CD8-positive, alpha-beta memory T cell (primary cell): Measurements from ENCODE around the gene VCL. TPM values are rescaled to one million over a fixed set of nuclear protein-coding genes. Genes with fewer than 3 reads are reported as not detected.

Source experiments
- CTCF ChIA-PET: fragments of 350-600 bp; sonication (Branson Sonifier 250); formaldehyde crosslinking; loops from one replicate; lab custom pipeline; 2021; ENCODE audit warnings: antibody characterized with exemption; lab: Charles Lee
- POLR2A ChIA-PET: fragments of 350-600 bp; sonication (Branson Sonifier 250); formaldehyde crosslinking; loops from one replicate; lab custom pipeline; 2021; ENCODE audit warnings: antibody characterized with exemption; lab: Charles Lee
- DNase-seq, 5 donors: peaks; one replicate each; pipeline versions ENCODE4 v3.0.0 to v3.0.0-alpha.2; 2020 to 2022; ENCODE audit warnings: mixed read lengths in 1 of 5
- H3K27ac ChIP-seq: one replicate; pipeline ENCODE4 v1.7.0; 2013; ENCODE audit warnings: low read depth, mild to moderate bottlenecking, low read length, moderate library complexity
- H3K27me3 ChIP-seq: 2 replicates; pipeline ENCODE4 v1.7.0; 2013; ENCODE audit warnings: low read length, mild to moderate bottlenecking; ENCODE audit not compliant: insufficient read depth, poor library complexity, severe bottlenecking
- H3K36me3 ChIP-seq: 2 replicates; pipeline ENCODE4 v1.7.0; 2013; ENCODE audit warnings: mild to moderate bottlenecking, low read length, moderate library complexity; ENCODE audit not compliant: insufficient read depth
- H3K4me1 ChIP-seq: 2 replicates; pipeline ENCODE4 v1.7.0; 2013; ENCODE audit warnings: mild to moderate bottlenecking, low read length, moderate library complexity; ENCODE audit not compliant: insufficient read depth
- H3K4me3 ChIP-seq: 2 replicates; pipeline ENCODE4 v1.7.0; 2013; ENCODE audit warnings: mild to moderate bottlenecking, low read length
- H3K9me3 ChIP-seq: 2 replicates; pipeline ENCODE4 v1.7.0; 2013; ENCODE audit warnings: mild to moderate bottlenecking, low read length
- H3K27ac Mint-ChIP-seq, 8 donors: one replicate each; pipeline ENCODE4 v1.8.0; 2020 to 2021; ENCODE audit warnings: mixed read lengths in 8 of 8, mild to moderate bottlenecking in 6 of 8, inconsistent platforms in 3 of 8, moderate library complexity in 3 of 8
- H3K27me3 Mint-ChIP-seq, 2 donors: one replicate each; pipeline ENCODE4 v1.8.0; 2020 to 2021; ENCODE audit warnings: mixed read lengths in 2 of 2, mild to moderate bottlenecking in 1 of 2, moderate library complexity in 1 of 2
- H3K36me3 Mint-ChIP-seq, 3 donors: one replicate each; pipeline ENCODE4 v1.8.0; 2020 to 2021; ENCODE audit warnings: mixed read lengths in 3 of 3, inconsistent platforms in 1 of 3, mild to moderate bottlenecking in 1 of 3
- H3K4me1 Mint-ChIP-seq, 3 donors: one replicate each; pipeline ENCODE4 v1.8.0; 2020 to 2021; ENCODE audit warnings: mixed read lengths in 3 of 3, inconsistent platforms in 1 of 3, mild to moderate bottlenecking in 1 of 3
- H3K4me3 Mint-ChIP-seq, 7 donors: one replicate each; pipeline ENCODE4 v1.8.0; 2020 to 2021; ENCODE audit warnings: mixed read lengths in 7 of 7, mild to moderate bottlenecking in 6 of 7, moderate library complexity in 4 of 7, inconsistent platforms in 2 of 7
- H3K9me3 Mint-ChIP-seq, 5 donors: one replicate each; pipeline ENCODE4 v1.8.0; 2020 to 2022; ENCODE audit warnings: mixed read lengths in 5 of 5, mild to moderate bottlenecking in 3 of 5, moderate library complexity in 2 of 5, inconsistent platforms in 1 of 5
- polyA plus RNA-seq: library from polyadenylated mRNA; unstranded; fragments of 300-500 nt; fragmentation: Illumina TruSeq; gene quantifications from one replicate; pipeline ENCODE4 v1.2.3, GENCODE V29; 2021
- total RNA-seq, 2 experiments: library from RNA; stranded (reverse); gene quantifications; one replicate each; pipeline ENCODE4 v1.2.3, GENCODE V29; 2021

Gene VCL
- total and polyA plus RNA-seq, 3 experiments from 2014 or later: 30.6 to 43.7 (median 31.2) TPM

DNA sequence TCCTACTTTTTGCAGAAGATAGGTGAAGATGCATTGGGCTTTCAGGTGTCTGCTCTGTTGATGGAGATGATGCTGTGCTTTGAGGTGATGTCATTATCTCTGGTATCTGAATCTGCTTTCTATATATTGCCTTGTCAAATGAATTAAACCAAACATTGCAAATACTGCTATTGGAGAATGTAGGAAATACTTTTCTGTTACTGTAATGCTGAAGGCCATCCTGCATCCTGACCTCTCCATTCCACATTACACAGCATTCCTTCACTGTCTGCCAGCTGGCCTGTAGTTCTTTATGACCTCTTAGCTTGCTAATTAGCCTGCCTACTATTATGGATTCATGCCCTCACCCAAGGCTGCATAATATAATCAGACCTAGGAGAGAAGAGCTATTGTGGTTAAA is 73.2 kb downstream of the VCL start:
- H3K4me3 ChIP-seq: no peak overlapping the region
- peaks cover 0 to 3% (median 3%) of the 10 kb centered on the region in 3 donors for H3K4me1 Mint-ChIP-seq
- H3K9me3 Mint-ChIP-seq: no peaks in the 10 kb centered on the region
- DNase-seq: no peak
- H3K36me3 ChIP-seq: peaks cover 9% of the 10 kb centered on the region
- ChIA-PET POLR2A (no interaction called here), CTCF (no interaction called here)
- no peaks in the 10 kb centered on the region for H3K27me3 ChIP-seq
- no peak overlapping the region for H3K27ac Mint-ChIP-seq
- no peak overlapping the region for H3K4me3 Mint-ChIP-seq
- H3K9me3 ChIP-seq: no peaks in the 10 kb centered on the region
- H3K27me3 Mint-ChIP-seq: no peaks in the 10 kb centered on the region
- H3K27ac ChIP-seq: no peak overlapping the region
- no peaks in the 10 kb centered on the region for H3K4me1 ChIP-seq
- H3K36me3 Mint-ChIP-seq: peaks cover 0 to 51% (median 34%) of the 10 kb centered on the region in 3 donors

DNA sequence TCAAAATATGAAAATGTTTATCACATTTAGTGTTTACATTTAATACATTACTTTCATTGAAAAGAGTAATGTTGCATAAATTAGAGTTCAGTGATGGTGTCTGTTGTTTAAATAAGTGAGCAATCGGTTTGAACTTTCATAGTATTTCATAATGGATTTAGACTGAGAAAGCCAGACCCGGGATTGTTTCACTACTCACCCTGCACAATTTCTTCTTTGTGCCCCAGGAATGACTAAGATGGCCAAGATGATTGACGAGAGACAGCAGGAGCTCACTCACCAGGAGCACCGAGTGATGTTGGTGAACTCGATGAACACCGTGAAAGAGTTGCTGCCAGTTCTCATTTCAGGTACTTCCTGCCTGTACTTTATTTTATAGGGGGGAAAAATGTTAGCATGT is 74.6 kb downstream of the VCL start:
- Mint-ChIP-seq H3K36me3 (peaks cover 0 to 50% (median 36%) of the 10 kb centered on the region in 3 donors), H3K4me3 (no peak overlapping the region), H3K4me1 (peaks cover 3 to 10% (median 8%) of the 10 kb centered on the region in 3 donors), H3K27me3 (no peaks in the 10 kb centered on the region), H3K9me3 (no peaks in the 10 kb centered on the region), H3K27ac (no peak overlapping the region)
- Histone ChIP-seq H3K36me3 (peaks cover 9% of the 10 kb centered on the region), H3K9me3 (no peaks in the 10 kb centered on the region), H3K4me1 (no peaks in the 10 kb centered on the region), H3K27ac (no peak overlapping the region), H3K27me3 (no peaks in the 10 kb centered on the region), H3K4me3 (no peak overlapping the region)
- ChIA-PET POLR2A (no interaction called here), CTCF (no interaction called here)
- no peak for DNase-seq

DNA sequence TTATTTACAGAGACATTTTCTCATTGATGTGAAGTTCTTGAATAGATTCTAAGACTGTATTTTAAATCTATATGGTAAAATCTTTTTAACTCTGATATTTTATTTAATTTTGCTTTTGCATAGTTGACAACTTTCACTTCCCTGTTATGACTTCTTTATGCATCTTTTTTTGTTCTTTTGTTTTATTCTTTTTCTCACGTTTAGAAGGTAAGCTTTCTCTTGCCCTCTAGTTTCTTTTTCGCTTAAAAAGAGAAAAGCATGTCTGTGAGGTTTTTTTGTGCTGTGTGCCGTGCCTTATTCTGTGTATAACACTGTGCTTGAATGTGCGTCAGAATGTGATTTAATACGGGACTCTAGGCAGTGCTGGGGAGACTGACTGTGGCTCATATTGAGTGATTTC is 78.0 kb downstream of the VCL start:
- H3K4me3 Mint-ChIP-seq: no peak overlapping the region
- H3K36me3 Mint-ChIP-seq: peaks cover 0 to 43% (median 26%) of the 10 kb centered on the region in 3 donors
- no peak for DNase-seq
- peak overlapping the region in 6 of 8 donors; percentile 10 to 64 (median 36) for H3K27ac Mint-ChIP-seq
- Histone ChIP-seq H3K36me3 (peaks cover 9% of the 10 kb centered on the region), H3K27ac (no peak overlapping the region), H3K9me3 (no peaks in the 10 kb centered on the region), H3K4me3 (no peak overlapping the region), H3K4me1 (peaks cover 12% of the 10 kb centered on the region), H3K27me3 (no peaks in the 10 kb centered on the region)
- POLR2A ChIA-PET: no interaction called here
- H3K9me3 Mint-ChIP-seq: no peaks in the 10 kb centered on the region
- H3K4me1 Mint-ChIP-seq: peaks cover 29 to 41% (median 31%) of the 10 kb centered on the region in 3 donors
- no peaks in the 10 kb centered on the region for H3K27me3 Mint-ChIP-seq
- CTCF ChIA-PET: interaction anchor here (1.0 to 1.4 kb wide), 2 partner anchors 190 to 196 kb away, joined by 3 to 5 read pairs; no protein-coding TSS in a partner anchor

DNA sequence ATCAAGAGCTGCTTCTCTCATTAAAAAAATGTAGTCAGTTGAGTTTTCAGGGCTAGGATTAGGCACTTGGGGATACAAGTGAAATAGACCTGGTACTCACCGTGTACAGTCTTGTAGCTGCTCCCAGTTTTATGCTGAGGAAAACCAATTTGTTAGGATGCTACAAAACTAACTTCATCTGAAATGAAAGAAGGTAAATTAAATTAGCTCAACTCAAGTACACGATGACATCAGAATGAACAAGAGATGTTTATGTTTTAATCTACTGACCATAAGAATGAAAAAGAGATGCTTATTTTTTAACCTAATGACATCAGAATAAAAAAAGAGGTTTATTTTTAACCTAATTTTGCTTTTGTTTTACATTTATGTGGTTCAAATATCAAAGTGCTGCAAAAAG is 79.0 kb downstream of the VCL start:
- H3K9me3 ChIP-seq: no peaks in the 10 kb centered on the region
- peaks cover 12% of the 10 kb centered on the region for H3K4me1 ChIP-seq
- H3K27me3 ChIP-seq: no peaks in the 10 kb centered on the region
- H3K27ac ChIP-seq: no peak overlapping the region
- H3K27me3 Mint-ChIP-seq: no peaks in the 10 kb centered on the region
- ChIA-PET POLR2A (no interaction called here), CTCF (interaction anchor here (0.6 to 1.5 kb wide), 4 partner anchors 10 to 197 kb away, joined by 3 to 5 read pairs (median 3); no protein-coding TSS in a partner anchor)
- no peak for DNase-seq
- H3K27ac Mint-ChIP-seq: no peak overlapping the region
- peaks cover 0 to 38% (median 22%) of the 10 kb centered on the region in 3 donors for H3K36me3 Mint-ChIP-seq
- H3K4me3 ChIP-seq: no peak overlapping the region
- no peaks in the 10 kb centered on the region for H3K9me3 Mint-ChIP-seq
- H3K4me1 Mint-ChIP-seq: peaks cover 33 to 46% (median 36%) of the 10 kb centered on the region in 3 donors
- peaks cover 10% of the 10 kb centered on the region for H3K36me3 ChIP-seq
- no peak overlapping the region for H3K4me3 Mint-ChIP-seq

DNA sequence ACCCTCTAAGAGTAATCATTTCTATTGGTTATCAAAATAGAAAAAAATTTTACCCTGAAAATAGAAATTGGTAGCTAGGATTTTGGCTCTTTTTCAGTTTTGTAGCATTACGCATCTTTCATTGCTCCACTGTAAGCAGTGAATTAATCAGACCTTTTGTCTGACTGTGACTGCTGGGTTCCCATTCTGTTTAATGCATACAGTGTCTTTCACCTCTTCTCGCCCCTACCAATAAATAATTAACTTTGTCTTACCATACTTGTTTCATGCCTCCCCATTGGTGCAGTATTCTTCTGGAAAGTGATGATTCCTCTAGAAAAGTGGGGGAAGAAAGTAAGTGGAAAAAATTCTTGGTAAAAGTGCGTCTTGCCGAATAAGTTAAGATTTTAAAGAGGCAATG is 79.5 kb downstream of the VCL start:
- peaks cover 15% of the 10 kb centered on the region for H3K36me3 ChIP-seq
- H3K27ac ChIP-seq: no peak overlapping the region
- ChIA-PET POLR2A (no interaction called here), CTCF (interaction anchor here (0.6 to 4.6 kb wide), 5 partner anchors 10 to 197 kb away, joined by 3 to 38 read pairs (median 3); no protein-coding TSS in a partner anchor)
- no peak overlapping the region for H3K4me3 ChIP-seq
- H3K4me1 Mint-ChIP-seq: peaks cover 33 to 46% (median 36%) of the 10 kb centered on the region in 3 donors
- H3K27ac Mint-ChIP-seq: peak overlapping the region in 2 of 8 donors; percentile 39 to 76
- H3K27me3 Mint-ChIP-seq: no peaks in the 10 kb centered on the region
- no peaks in the 10 kb centered on the region for H3K9me3 Mint-ChIP-seq
- H3K9me3 ChIP-seq: no peaks in the 10 kb centered on the region
- H3K4me1 ChIP-seq: peaks cover 12% of the 10 kb centered on the region
- H3K27me3 ChIP-seq: no peaks in the 10 kb centered on the region
- H3K36me3 Mint-ChIP-seq: peaks cover 0 to 40% (median 24%) of the 10 kb centered on the region in 3 donors
- no peak for DNase-seq
- no peak overlapping the region for H3K4me3 Mint-ChIP-seq

DNA sequence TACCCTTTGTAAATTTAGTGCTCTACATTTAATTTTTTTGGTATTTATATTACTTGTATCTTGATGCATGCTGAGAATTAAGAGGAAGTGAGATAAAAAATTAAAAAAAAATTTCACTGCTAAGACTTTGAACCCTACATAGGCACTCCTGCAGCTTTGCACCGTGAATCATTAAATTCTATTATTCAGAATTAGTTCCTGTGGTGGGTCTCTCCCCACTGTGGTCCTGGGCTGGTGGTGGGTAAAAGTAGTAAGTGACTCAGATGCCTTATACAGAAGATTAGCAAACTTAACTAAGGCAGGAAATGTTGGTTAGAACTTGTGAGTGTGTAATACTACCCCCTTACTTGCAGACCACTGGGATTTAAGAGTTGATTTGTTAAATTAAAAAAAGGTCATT is 80.1 kb downstream of the VCL start:
- Histone ChIP-seq H3K27me3 (no peaks in the 10 kb centered on the region), H3K4me3 (no peak overlapping the region), H3K27ac (no peak overlapping the region), H3K36me3 (peaks cover 18% of the 10 kb centered on the region), H3K4me1 (peaks cover 12% of the 10 kb centered on the region), H3K9me3 (no peaks in the 10 kb centered on the region)
- Mint-ChIP-seq H3K4me3 (peak overlapping the region in 2 of 7 donors; percentile 8 to 65), H3K36me3 (peaks cover 0 to 38% (median 22%) of the 10 kb centered on the region in 3 donors), H3K4me1 (peaks cover 33 to 46% (median 36%) of the 10 kb centered on the region in 3 donors), H3K27ac (peak overlapping the region in 6 of 8 donors; percentile 4 to 82 (median 37)), H3K27me3 (no peaks in the 10 kb centered on the region), H3K9me3 (no peaks in the 10 kb centered on the region)
- POLR2A ChIA-PET: no interaction called here
- peak in 3 of 5 donors; percentile 4 to 58 (median 15) for DNase-seq
- CTCF ChIA-PET: interaction anchor here (1.5 to 4.8 kb wide), 3 partner anchors 11 to 191 kb away, joined by 3 to 38 read pairs (median 21); no protein-coding TSS in a partner anchor

DNA sequence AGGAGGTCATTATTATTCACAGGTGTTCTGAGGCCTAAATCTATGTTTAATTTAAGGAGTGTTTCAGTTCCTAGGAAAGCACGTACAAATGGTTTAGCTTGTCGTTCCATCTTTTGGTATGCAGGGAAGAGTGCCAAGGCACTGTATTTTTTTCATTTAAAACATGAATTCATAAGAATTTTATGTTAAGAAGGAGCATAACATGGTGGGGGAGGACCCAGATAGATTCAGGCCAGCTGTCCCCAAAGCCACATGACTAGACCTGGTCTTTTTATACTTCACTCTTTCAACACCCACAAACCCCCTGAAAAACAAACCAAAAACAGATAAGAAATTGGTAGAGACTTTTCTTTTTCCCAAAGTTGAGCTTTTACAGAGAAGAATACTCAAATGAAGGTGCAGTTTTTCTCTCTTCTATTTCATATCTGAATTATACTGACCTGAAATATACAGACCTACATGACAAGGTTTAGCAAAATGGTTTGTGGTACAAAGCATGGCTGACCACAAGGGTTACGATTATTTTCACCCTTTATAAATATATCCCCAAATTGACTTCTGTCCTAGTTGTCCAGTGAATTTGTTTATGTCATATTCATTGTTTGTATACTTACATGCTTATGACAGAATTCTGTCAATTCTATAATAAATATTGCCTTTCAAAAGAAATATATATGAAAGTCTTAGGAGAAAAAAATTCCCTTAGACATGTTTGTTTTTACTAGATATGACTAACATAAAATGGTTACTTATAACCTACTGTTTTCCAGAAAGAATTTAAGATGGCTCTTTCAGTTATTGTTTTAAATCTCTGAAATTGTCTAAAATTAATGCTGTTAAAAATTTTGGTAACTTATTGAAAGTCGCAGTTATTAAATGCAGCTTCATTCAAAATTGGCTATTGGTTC is 81.4 kb downstream of the VCL start:
- DNase-seq: no peak

More for the DNA sequence above, 81.4 kb downstream of the VCL start:
- Histone ChIP-seq H3K27me3 (no peaks in the 10 kb centered on the region), H3K4me1 (peaks cover 12% of the 10 kb centered on the region), H3K36me3 (peaks cover 18% of the 10 kb centered on the region), H3K4me3 (no peak overlapping the region), H3K27ac (no peak overlapping the region), H3K9me3 (no peaks in the 10 kb centered on the region)
- H3K27ac Mint-ChIP-seq: peak overlapping the region in 6 of 8 donors; percentile 5 to 86 (median 56)
- CTCF ChIA-PET: interaction anchor here (2.1 to 4.8 kb wide), 4 partner anchors 11 to 199 kb away, joined by 12 to 38 read pairs (median 18); no protein-coding TSS in a partner anchor
- POLR2A ChIA-PET: no interaction called here
- peak overlapping the region in 2 of 7 donors; percentile 3 to 65 for H3K4me3 Mint-ChIP-seq
- H3K9me3 Mint-ChIP-seq: no peaks in the 10 kb centered on the region
- H3K4me1 Mint-ChIP-seq: peaks cover 33 to 46% (median 36%) of the 10 kb centered on the region in 3 donors
- peaks cover 0 to 32% (median 19%) of the 10 kb centered on the region in 3 donors for H3K36me3 Mint-ChIP-seq
- no peaks in the 10 kb centered on the region for H3K27me3 Mint-ChIP-seq
